Memory B cell (primary cell): Measurements from ENCODE around the gene HAUS8.
"Not testable (repeated sequence)": the region's sequence is repeated elsewhere in the genome, so short reads cannot be mapped to it uniquely, and the experiment has no call there.

Experiments used
- ATAC-seq: fragments of 150-1000 bp; cut with Tn5 transposase; 2 replicates; pipeline ENCODE4 v1.10.0; 2021; ENCODE audit warnings: low read depth, mild to moderate bottlenecking, moderate library complexity
- DNase-seq, 2 donors: peaks; one replicate each; pipeline ENCODE4 v3.0.0; 2022; ENCODE audit warnings: low spot score in 2 of 2
- H3K27ac Mint-ChIP-seq: one replicate; pipeline ENCODE4 v1.8.0; 2022; ENCODE audit warnings: mild to moderate bottlenecking, moderate library complexity, mixed read lengths
- H3K27me3 Mint-ChIP-seq: one replicate; pipeline ENCODE4 v1.8.0; 2022; ENCODE audit warnings: mixed read lengths
- H3K36me3 Mint-ChIP-seq: one replicate; pipeline ENCODE4 v1.8.0; 2022; ENCODE audit warnings: mild to moderate bottlenecking, mixed read lengths
- H3K4me1 Mint-ChIP-seq: one replicate; pipeline ENCODE4 v1.8.0; 2022; ENCODE audit warnings: mixed read lengths
- H3K4me3 Mint-ChIP-seq: one replicate; pipeline ENCODE4 v1.8.0; 2022; ENCODE audit warnings: mild to moderate bottlenecking, moderate library complexity, mixed read lengths
- H3K9me3 Mint-ChIP-seq: one replicate; pipeline ENCODE4 v1.8.0; 2022; ENCODE audit warnings: mixed read lengths

The HAUS8 gene

DNA sequence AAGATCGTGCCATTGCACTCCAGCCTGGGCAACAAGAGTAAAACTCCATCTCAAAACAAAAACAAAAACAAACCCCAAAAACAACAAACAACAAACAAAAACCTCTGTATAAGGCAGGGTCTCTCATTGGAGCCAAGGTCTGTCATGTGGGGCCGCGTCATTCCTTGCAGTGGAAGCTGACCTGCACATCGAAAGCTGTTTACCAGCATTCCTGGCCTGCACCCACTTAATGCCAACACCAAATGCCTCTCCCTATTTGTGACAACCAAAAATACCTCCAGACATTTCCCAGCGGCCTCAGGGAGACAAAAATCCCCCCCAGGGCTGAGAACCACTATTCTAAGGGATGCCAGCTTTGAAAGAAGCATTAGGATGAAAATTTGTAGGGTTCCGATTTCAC, 49.9 kb downstream of the HAUS8 start:
- ATAC-seq (no peak), DNase-seq (no peak)
- Mint-ChIP-seq H3K36me3 (peaks cover 8% of the 10 kb centered on the region), H3K9me3 (peaks cover 10% of the 10 kb centered on the region), H3K4me3 (no peak overlapping the region), H3K27ac (no peak overlapping the region), H3K4me1 (peaks cover 8% of the 10 kb centered on the region), H3K27me3 (peaks cover 31% of the 10 kb centered on the region)

DNA sequence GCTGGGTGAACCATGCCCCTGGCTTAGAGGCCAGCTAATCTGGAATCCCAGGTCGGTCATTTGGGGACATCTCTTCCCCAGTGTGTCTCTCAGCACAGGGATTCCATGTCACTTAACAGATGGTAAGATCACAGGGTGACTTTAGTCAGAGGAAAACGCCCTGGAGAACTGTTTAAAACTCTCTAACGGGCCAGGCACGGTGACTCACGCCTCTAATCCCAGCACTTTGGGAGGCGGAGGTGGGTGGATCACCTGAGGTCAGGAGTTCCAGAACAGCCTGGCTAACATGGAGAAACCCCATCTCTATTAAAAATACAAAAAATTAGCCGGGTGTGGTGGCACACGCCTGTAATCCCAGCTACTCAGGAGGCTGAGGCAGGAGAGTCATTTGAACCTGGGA, 50.3 kb downstream of the HAUS8 start:
- ATAC-seq, H3K27ac Mint-ChIP-seq: not testable (repeated sequence)

DNA sequence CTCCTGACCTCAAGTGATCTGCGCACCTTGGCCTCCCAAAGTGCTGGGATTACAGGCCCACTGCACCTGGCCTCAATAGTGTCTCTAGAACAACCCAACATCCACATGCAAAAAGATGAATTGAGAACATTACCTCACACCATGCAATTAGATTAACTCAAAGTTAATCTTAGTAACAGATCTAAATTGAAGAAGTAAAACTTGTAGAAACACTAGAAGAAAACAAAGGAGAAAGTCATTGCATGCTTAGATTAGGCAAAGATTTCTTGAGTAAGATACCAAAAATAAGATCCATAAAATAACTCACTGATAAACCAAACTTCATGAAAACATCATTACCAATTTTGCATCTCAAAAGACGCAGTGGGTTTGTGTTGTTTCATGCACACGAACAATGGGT, 51.4 kb downstream of the HAUS8 start:
- peaks cover 8% of the 10 kb centered on the region for H3K4me1 Mint-ChIP-seq
- peaks cover 27% of the 10 kb centered on the region for H3K27me3 Mint-ChIP-seq

More for the DNA sequence above, 50.3 kb downstream of the HAUS8 start:
- not testable (repeated sequence) for H3K9me3 Mint-ChIP-seq, DNase-seq, H3K36me3 Mint-ChIP-seq, H3K4me3 Mint-ChIP-seq, H3K4me1 Mint-ChIP-seq
- peaks cover 31% of the 10 kb centered on the region for H3K27me3 Mint-ChIP-seq

DNA sequence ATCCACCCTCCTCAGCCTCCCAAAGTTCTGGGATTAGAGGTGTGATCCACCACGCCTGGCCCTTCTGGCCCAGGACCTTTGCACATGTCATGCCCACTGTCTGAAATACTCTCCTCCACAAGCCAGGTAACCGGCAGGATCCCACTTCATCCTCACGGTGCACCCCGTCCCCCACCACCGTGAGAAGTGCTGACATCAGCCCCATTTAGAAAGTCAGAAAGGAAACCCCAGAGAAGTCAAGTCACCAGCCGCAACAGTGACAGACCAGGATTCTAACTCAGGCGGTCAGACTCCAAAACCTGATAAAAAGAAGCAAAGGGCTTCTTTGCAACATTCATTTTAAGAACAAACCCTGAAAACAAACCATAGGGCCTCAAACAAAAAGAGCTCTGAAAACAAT, 52.5 kb downstream of the HAUS8 start:
- no peak overlapping the region for H3K27ac Mint-ChIP-seq
- no peak overlapping the region for H3K4me3 Mint-ChIP-seq
- H3K27me3 Mint-ChIP-seq: peaks cover 19% of the 10 kb centered on the region
- peaks cover 10% of the 10 kb centered on the region for H3K9me3 Mint-ChIP-seq
- H3K4me1 Mint-ChIP-seq: peaks cover 8% of the 10 kb centered on the region
- peaks cover 6% of the 10 kb centered on the region for H3K36me3 Mint-ChIP-seq
- DNase-seq: no peak
- ATAC-seq: no peak

More for the DNA sequence above, 51.4 kb downstream of the HAUS8 start:
- ATAC-seq: no peak
- Mint-ChIP-seq H3K9me3 (peaks cover 10% of the 10 kb centered on the region), H3K4me3 (no peak overlapping the region), H3K36me3 (peaks cover 6% of the 10 kb centered on the region), H3K27ac (no peak overlapping the region)
- DNase-seq: no peak

DNA sequence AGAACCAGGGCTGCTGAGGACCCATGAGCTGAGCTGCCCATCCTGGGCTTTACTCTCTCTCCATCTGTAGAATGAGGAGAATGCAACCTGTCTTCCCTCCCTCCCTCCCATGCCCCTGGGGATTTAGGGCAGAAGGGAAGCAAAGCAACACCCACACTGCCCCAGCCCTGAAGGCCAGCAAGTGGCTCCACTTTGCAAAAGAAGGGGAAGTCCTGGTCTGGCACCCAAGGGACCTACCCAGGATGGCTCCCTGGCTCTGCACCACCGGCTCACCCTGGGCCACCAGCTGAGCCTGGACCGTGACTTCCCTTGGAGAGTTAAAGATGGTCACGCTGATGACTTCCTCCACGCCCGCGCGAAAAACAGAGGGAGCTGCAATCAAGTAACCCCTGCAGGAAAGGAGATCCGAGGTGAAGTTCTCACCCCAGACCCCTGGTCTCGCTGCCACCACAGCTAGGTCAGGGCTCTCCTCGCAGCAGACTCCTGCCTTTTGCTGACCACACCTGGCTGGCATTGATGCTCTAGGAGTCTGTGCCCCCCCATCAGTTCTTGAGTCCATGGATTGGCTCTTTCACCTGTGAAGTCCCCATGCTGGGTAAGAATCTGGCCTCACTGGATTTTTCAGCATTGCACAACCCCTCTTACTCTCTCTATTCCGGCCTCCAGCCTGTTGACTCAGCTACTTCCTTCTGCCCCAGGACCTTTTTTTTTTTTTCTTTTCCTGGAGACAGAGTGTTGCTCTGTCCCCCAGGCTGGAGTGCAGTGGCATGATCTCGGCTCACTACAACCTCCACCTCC, 53.3 kb downstream of the HAUS8 start:
- ATAC-seq (no peak), DNase-seq (no peak)
- H3K27ac Mint-ChIP-seq: no peak overlapping the region
- peaks cover 10% of the 10 kb centered on the region for H3K9me3 Mint-ChIP-seq
- peaks cover 5% of the 10 kb centered on the region for H3K4me1 Mint-ChIP-seq
- peaks cover 6% of the 10 kb centered on the region for H3K36me3 Mint-ChIP-seq
- H3K27me3 Mint-ChIP-seq: peaks cover 14% of the 10 kb centered on the region
- H3K4me3 Mint-ChIP-seq: no peak overlapping the region

DNA sequence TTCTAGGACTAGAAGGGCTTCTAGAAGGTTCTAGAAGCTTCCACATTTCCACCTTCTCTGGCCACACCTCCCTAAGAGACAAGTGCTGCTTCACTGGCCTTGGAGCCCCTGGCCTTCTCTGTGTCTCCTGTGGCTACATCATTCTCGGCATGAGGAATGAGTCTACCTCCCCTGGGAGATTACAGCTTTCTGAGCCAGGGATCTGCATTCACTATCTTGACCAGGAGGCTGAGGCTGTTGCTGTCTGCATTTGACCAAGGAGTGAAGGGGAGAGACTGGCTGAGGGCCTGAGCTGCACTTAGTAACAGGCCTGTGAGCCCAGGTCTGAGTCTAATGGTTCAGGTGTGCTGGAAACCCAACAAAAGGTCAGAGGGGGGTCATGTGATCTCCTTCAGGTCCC, 53.9 kb downstream of the HAUS8 start:
- peaks cover 5% of the 10 kb centered on the region for H3K4me1 Mint-ChIP-seq
- H3K27ac Mint-ChIP-seq: no peak overlapping the region

DNA sequence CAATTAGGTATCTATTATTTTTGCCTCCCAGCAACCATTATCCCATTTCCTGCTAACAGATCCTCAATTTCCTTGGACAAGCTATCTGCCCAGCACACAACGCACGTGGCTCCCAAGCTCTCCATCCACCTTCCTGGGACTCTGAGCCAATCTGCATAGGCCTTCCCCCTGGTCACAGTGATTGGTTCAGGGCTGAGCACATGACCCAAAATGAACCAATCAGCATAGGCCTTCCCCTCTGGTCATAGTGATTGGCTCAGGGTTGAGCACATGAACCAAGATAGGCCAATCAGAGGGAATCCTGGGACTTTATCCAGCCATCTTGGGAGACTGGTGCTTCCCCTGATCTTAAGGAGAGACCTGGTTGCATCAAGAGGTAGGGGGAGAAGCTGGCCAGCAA, 54.4 kb downstream of the HAUS8 start:
- peaks cover 16% of the 10 kb centered on the region for H3K27me3 Mint-ChIP-seq
- DNase-seq (no peak), ATAC-seq (no peak)
- peaks cover 6% of the 10 kb centered on the region for H3K36me3 Mint-ChIP-seq
- H3K4me3 Mint-ChIP-seq: no peak overlapping the region
- peaks cover 1% of the 10 kb centered on the region for H3K4me1 Mint-ChIP-seq
- no peak overlapping the region for H3K27ac Mint-ChIP-seq
- peaks cover 10% of the 10 kb centered on the region for H3K9me3 Mint-ChIP-seq

More for the DNA sequence above, 53.9 kb downstream of the HAUS8 start:
- no peak overlapping the region for H3K4me3 Mint-ChIP-seq
- H3K36me3 Mint-ChIP-seq: peaks cover 6% of the 10 kb centered on the region
- peaks cover 16% of the 10 kb centered on the region for H3K27me3 Mint-ChIP-seq
- H3K9me3 Mint-ChIP-seq: peaks cover 10% of the 10 kb centered on the region
- ATAC-seq: no peak
- no peak for DNase-seq

DNA sequence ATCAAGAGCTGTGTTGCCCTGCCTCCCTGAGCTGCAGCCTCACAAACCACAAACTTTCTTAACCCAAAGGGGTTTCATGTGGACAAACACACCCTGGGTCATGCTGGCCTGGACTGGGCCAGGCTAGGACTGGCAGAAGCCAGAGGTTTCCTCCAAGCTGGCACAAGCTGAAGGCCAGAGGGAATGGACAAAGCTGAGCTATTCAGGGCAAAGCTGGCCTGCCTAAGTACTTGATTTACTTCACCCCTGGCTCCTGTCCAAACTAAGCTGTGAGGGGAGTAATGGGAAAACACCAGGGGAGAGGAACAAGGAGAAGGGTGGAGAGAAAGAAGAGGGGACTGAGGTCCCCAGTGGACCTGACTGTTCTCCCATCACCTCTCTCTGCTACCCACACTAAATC, 54.9 kb downstream of the HAUS8 start:
- H3K4me1 Mint-ChIP-seq: no peaks in the 10 kb centered on the region
- no peak overlapping the region for H3K27ac Mint-ChIP-seq
- no peak for ATAC-seq
- no peak overlapping the region for H3K4me3 Mint-ChIP-seq
- peaks cover 19% of the 10 kb centered on the region for H3K27me3 Mint-ChIP-seq
- peaks cover 6% of the 10 kb centered on the region for H3K36me3 Mint-ChIP-seq
- peaks cover 10% of the 10 kb centered on the region for H3K9me3 Mint-ChIP-seq
- no peak for DNase-seq

DNA sequence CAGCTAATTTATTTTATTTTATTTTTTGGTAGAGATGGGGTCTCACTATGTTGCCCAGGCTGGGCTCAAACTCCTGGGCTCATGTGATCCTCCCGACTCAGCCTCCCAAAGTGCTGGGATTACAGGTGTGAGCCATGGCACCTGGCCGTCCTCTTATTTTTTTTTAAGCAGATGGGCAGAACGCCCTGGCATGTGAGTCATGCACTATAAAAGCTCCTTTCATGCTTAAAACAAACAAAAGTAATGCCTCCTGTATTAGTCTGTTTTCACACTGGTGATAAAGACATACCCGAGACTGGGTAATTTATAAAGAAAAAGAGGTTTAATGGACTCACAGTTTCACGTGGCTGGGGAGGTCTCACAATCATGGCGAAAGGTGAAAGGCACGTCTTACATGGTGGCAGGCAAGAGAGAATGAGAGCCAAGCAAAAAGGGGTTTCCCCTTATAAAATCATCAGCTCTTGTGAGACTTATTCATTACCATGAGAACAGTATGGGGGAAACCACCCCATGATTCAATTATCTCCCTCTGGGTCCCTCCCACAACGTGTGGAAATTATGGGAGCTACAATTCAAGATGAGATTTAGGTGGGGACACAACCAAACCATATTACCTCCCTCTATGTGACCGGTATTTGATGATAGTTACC, 60.9 kb downstream of the HAUS8 start:
- peaks cover 13% of the 10 kb centered on the region for H3K27me3 Mint-ChIP-seq
- H3K36me3 Mint-ChIP-seq, H3K9me3 Mint-ChIP-seq, H3K27ac Mint-ChIP-seq, ATAC-seq, DNase-seq, H3K4me3 Mint-ChIP-seq, H3K4me1 Mint-ChIP-seq: not testable (repeated sequence)

DNA sequence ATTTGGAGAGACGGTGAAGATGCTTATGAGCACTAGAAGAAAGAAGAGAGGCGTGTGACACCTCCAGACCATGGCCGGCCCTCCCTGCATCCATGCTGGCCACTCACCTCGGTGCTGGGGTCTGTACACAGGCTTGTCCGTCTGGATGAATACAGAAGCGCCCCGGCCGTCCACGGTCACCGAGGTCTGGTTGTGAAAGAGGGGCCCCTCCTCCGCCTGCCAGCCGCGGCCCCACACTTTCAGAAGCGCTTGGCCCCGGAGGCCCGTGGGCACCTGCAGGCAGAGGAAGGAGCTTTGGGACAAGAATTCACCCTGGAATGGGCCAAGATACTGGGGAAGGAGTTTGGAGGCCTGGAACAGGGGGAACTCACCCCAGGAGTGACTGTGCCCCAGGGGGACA, 63.8 kb downstream of the HAUS8 start:
- DNase-seq (no peak), ATAC-seq (no peak)
- H3K36me3 Mint-ChIP-seq: peaks cover 2% of the 10 kb centered on the region
- H3K4me1 Mint-ChIP-seq: no peaks in the 10 kb centered on the region
- H3K27ac Mint-ChIP-seq: no peak overlapping the region
- H3K9me3 Mint-ChIP-seq: peaks cover 3% of the 10 kb centered on the region
- peaks cover 18% of the 10 kb centered on the region for H3K27me3 Mint-ChIP-seq
- no peak overlapping the region for H3K4me3 Mint-ChIP-seq

DNA sequence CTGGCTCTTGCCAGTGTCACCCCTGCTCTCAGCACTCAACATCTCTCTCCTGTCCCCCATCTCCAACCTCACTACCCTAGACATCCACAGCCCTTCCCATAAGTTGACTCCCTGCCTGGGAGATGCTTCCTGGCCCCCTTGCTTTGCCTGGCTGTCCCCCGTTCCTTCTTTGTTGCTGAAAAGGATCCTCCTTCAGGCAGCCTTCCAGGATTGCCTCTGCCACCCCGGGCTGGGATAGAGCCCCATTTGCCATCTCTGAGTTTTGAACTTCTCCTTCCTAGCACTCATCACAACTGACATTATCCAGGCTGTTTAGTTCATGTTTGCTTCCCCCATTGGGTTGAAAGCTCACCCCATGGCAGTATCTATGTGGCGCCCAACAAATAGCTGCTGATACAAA, 68.7 kb downstream of the HAUS8 start:
- DNase-seq: no peak
- no peak for ATAC-seq
- Mint-ChIP-seq H3K27me3 (peaks cover 14% of the 10 kb centered on the region), H3K27ac (no peak overlapping the region), H3K4me1 (peaks cover 3% of the 10 kb centered on the region), H3K9me3 (no peaks in the 10 kb centered on the region), H3K36me3 (peaks cover 2% of the 10 kb centered on the region), H3K4me3 (no peak overlapping the region)

DNA sequence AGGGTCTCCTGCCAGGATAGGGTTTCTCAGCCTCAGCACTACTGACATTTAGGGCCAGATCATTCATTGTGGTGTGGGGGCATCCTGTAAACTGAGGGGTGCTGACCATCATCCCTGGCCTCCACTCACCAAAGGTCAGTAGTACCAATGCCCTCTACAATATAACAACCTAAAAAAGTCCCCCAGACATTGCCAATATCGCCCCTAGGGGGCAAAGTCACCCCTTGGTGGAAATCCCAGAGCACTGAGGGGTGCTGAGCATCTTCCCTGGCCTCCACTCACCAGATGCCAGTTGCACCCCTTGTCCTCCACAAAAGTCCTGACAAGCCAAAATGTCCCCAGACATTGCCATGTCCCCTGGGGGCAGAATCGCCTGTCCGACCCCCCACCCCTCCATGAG, 70.3 kb downstream of the HAUS8 start:
- H3K36me3 Mint-ChIP-seq: peaks cover 2% of the 10 kb centered on the region
- H3K27me3 Mint-ChIP-seq: peaks cover 17% of the 10 kb centered on the region
- no peak overlapping the region for H3K4me3 Mint-ChIP-seq
- DNase-seq (no peak), ATAC-seq (no peak)
- no peak overlapping the region for H3K27ac Mint-ChIP-seq
- H3K4me1 Mint-ChIP-seq: peaks cover 7% of the 10 kb centered on the region
- H3K9me3 Mint-ChIP-seq: no peaks in the 10 kb centered on the region

DNA sequence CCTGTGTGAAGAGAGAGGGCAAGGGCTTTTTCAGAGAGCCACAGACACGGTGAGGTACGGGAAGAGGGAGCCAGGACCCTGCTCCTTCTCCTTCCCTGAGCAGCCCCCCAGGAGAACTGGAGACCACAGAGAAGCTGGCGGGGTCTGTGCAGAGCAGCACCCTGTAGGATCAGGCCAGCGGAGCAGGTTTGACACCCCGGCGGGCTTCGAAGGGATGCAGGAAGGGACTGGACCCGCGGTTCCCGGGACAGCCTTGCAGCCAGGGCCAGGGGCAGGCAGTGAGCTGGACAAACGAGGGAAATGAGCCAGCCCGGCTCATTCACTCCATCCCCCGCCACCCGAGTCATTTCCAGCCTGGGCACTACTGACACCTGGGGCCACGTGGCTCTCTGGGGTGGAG, 70.9 kb downstream of the HAUS8 start:
- Mint-ChIP-seq H3K27me3 (peaks cover 17% of the 10 kb centered on the region), H3K9me3 (no peaks in the 10 kb centered on the region), H3K4me3 (no peak overlapping the region), H3K4me1 (peaks cover 7% of the 10 kb centered on the region), H3K36me3 (no peaks in the 10 kb centered on the region), H3K27ac (no peak overlapping the region)
- no peak for DNase-seq
- no peak for ATAC-seq

DNA sequence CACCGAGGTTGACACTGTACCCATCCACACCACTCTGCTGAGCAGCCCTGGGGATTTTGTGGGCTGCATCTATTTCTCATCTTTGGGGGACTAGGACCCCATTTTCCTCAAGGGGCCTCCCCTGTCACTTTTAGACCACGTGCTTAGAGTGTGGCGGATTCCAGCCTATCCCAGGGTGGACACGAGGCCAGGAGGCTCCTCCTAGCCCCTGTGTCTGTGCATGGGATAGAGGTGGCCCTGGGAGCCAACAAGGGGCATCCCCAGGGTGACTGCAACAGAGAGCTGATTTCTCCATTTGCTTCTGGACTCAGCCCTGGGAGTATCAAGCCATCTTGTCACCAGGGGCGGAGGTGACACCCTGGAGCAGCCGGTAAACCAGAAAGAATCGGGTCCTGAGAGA, 72.8 kb downstream of the HAUS8 start:
- Mint-ChIP-seq H3K4me3 (no peak overlapping the region), H3K9me3 (peaks cover 4% of the 10 kb centered on the region), H3K27me3 (peaks cover 17% of the 10 kb centered on the region), H3K36me3 (peaks cover 5% of the 10 kb centered on the region), H3K27ac (no peak overlapping the region), H3K4me1 (peaks cover 7% of the 10 kb centered on the region)
- ATAC-seq (no peak), DNase-seq (no peak)
